Measurements from ENCODE around the gene ZNF76.

GRCh38 chr6:35320031-35320410, 60.5 kb downstream of the ZNF76 start:
- TF ChIP-seq CTCF (IDR thresholded peaks at IDR 0.05) (no peak), POLR2A (IDR thresholded peaks at IDR 0.05) (no peak)
